Measurements from ENCODE around the gene SYNDIG1. TPM values are rescaled to one million over a fixed set of nuclear protein-coding genes. Genes with fewer than 3 reads are reported as not detected.

The SYNDIG1 gene
- total RNA-seq, 2 experiments from 2014 or later = not detected

DNA sequence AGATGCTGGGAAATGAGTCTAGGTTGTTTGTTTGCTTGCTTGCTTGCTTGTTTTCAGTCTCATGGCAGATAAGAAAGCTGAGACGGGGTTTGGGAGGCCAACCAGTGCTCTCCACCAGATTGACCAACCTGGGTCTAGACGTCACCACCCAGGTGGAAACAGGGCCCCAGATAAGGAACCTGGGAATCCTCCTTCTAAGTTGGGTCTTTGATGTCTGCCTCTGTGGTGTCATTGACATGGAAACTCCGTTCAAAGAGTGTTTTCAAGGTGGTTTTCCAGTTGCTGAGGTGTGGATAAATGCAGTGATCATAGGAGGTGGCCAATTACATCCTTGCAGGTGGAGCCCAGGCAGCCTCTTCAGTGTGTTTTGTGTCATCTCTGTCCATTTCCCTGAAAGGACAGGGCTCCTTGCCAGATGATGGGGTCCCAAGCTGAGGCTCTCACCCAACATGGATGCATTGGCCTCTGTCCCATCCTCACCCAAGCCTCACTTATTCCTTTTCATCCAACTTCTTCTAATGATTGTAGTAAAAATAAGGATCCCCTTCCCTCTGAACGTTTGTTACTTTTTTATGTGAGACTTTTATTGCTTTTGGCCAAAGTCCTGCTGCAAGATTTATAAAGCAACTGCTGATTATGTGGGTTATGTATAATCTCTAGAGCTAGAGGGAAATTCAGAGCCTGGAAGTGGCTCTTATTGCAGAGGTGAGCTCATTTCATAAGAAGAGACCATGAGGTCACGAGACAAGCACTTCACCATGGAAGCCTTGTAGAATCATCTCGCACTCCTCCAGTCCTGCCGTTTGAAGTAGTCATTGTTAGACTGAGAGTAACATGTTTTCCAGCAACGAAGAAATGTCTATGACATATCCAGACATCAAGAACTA is 32.0 kb upstream of the SYNDIG1 start:
- TF ChIP-seq EZH2phosphoT487 (IDR thresholded peaks at IDR 0.05; ENCODE audit: borderline replicate concordance, low read depth, low read length) (no peak), CTCF (conservative IDR thresholded peaks at IDR 0.05; ENCODE audit: low read length) (no peak)
- no peaks in the 10 kb centered on the region for H3K9me2 ChIP-seq (ENCODE audit: insufficient read depth, low read length)

GRCh38 chr20:24438331-24438730 is 31.1 kb upstream of the SYNDIG1 start:
- Histone ChIP-seq H3K9me2 (ENCODE audit: insufficient read depth, low read length) (no peaks in the 10 kb centered on the region), H3K9me3 (ENCODE audit: low read length) (no peaks in the 10 kb centered on the region), H3K36me3 (ENCODE audit: insufficient read depth, low read length) (no peaks in the 10 kb centered on the region), H2AFZ (ENCODE audit: low read length) (no peak overlapping the region), H3K27ac (ENCODE audit: low read depth, low read length, poor library complexity, severe bottlenecking) (no peak overlapping the region), H3K4me1 (ENCODE audit: insufficient read depth, low read length, poor library complexity, severe bottlenecking) (no peaks in the 10 kb centered on the region), H3K79me2 (ENCODE audit: insufficient read depth, low read depth, low read length) (no peaks in the 10 kb centered on the region), H3K4me2 (ENCODE audit: low read length) (no peak overlapping the region), H3K4me3 (ENCODE audit: low read depth, low read length, poor library complexity, severe bottlenecking) (no peak overlapping the region), H4K20me1 (ENCODE audit: insufficient read depth, low read length) (no peaks in the 10 kb centered on the region)
- ChIA-PET POLR2A (no interaction called here), CTCF (ENCODE audit: unreplicated experiment) (no interaction called here)
- no peak for DNase-seq (ENCODE audit: low spot score)
- BruUV-seq (replicated peaks) = no TSS peak
- intact Hi-C loops (cut with micrococcal nuclease; ENCODE audit: unreplicated experiment) = no loop called here
- no peak for TF ChIP-seq CTCF (conservative IDR thresholded peaks at IDR 0.05; ENCODE audit: low read length)

More for the DNA sequence above, 32.0 kb upstream of the SYNDIG1 start:
- intact Hi-C loops (cut with micrococcal nuclease; ENCODE audit: unreplicated experiment) = no loop called here
- H3K4me1 ChIP-seq (ENCODE audit: insufficient read depth, low read length, poor library complexity, severe bottlenecking) = no peaks in the 10 kb centered on the region
- no peak for DNase-seq (ENCODE audit: low spot score)
- no peak overlapping the region for H2AFZ ChIP-seq (ENCODE audit: low read length)
- no peaks in the 10 kb centered on the region for H4K20me1 ChIP-seq (ENCODE audit: insufficient read depth, low read length)
- H3K9me3 ChIP-seq (ENCODE audit: low read length) = no peaks in the 10 kb centered on the region
- no peak overlapping the region for H3K27ac ChIP-seq (ENCODE audit: low read depth, low read length, poor library complexity, severe bottlenecking)
- ChIA-PET CTCF (ENCODE audit: unreplicated experiment) (no interaction called here), POLR2A (interaction anchor here (1.3 kb wide), 1 partner anchor 20 kb away, joined by 3 read pairs; no protein-coding TSS in a partner anchor)
- H3K79me2 ChIP-seq (ENCODE audit: insufficient read depth, low read depth, low read length) = no peaks in the 10 kb centered on the region
- no peak overlapping the region for H3K4me3 ChIP-seq (ENCODE audit: low read depth, low read length, poor library complexity, severe bottlenecking)
- H3K36me3 ChIP-seq (ENCODE audit: insufficient read depth, low read length) = no peaks in the 10 kb centered on the region
- BruUV-seq (replicated peaks) = no TSS peak
- no peak overlapping the region for H3K4me2 ChIP-seq (ENCODE audit: low read length)

GRCh38 chr20:24439737-24440387 is 29.6 kb upstream of the SYNDIG1 start:
- TF ChIP-seq EZH2phosphoT487 (IDR thresholded peaks at IDR 0.05; ENCODE audit: borderline replicate concordance, low read depth, low read length) = no peak
- TF ChIP-seq CTCF (conservative IDR thresholded peaks at IDR 0.05; ENCODE audit: low read length) = no peak
- intact Hi-C loops (cut with micrococcal nuclease; ENCODE audit: unreplicated experiment) = no loop called here
- ChIA-PET POLR2A (no interaction called here), CTCF (ENCODE audit: unreplicated experiment) (no interaction called here)
- Histone ChIP-seq H4K20me1 (ENCODE audit: insufficient read depth, low read length) (no peaks in the 10 kb centered on the region), H3K4me2 (ENCODE audit: low read length) (no peak overlapping the region), H3K27ac (ENCODE audit: low read depth, low read length, poor library complexity, severe bottlenecking) (no peak overlapping the region), H2AFZ (ENCODE audit: low read length) (no peak overlapping the region), H3K4me1 (ENCODE audit: insufficient read depth, low read length, poor library complexity, severe bottlenecking) (no peaks in the 10 kb centered on the region), H3K36me3 (ENCODE audit: insufficient read depth, low read length) (no peaks in the 10 kb centered on the region), H3K4me3 (ENCODE audit: low read depth, low read length, poor library complexity, severe bottlenecking) (no peak overlapping the region), H3K9me2 (ENCODE audit: insufficient read depth, low read length) (no peaks in the 10 kb centered on the region), H3K9me3 (ENCODE audit: low read length) (no peaks in the 10 kb centered on the region), H3K79me2 (ENCODE audit: insufficient read depth, low read depth, low read length) (no peaks in the 10 kb centered on the region)
- no TSS peak for BruUV-seq (replicated peaks)
- DNase-seq (ENCODE audit: low spot score) = no peak
